ENCODE results near the gene PCSK6.
"Not testable (repeated sequence)": the region's sequence is repeated elsewhere in the genome, so short reads cannot be mapped to it uniquely, and the experiment has no call there.

The PCSK6 gene

GRCh38 chr15:101356512-101357172, 132.9 kb downstream of the PCSK6 start:
- DNase-seq (ENCODE audit: low read depth) = not testable (repeated sequence)

GRCh38 chr15:101355678-101356464, 133.6 kb downstream of the PCSK6 start:
- no peak for DNase-seq (ENCODE audit: low read depth)

- DNase-seq (ENCODE audit: low read depth) = no peak
These were observed 134.4 kb downstream of the PCSK6 start for GRCh38 chr15:101354891-101355623.

GRCh38 chr15:101353240-101353639, 136.3 kb downstream of the PCSK6 start:
- no peak for DNase-seq (ENCODE audit: low read depth)

GRCh38 chr15:101351736-101352135, 137.8 kb downstream of the PCSK6 start:
- no peak for DNase-seq (ENCODE audit: low read depth)

- DNase-seq (ENCODE audit: low read depth) = no peak
These were observed 140.2 kb downstream of the PCSK6 start for GRCh38 chr15:101349047-101349951.

GRCh38 chr15:101348643-101349042, 140.9 kb downstream of the PCSK6 start:
- no peak for DNase-seq (ENCODE audit: low read depth)

GRCh38 chr15:101348015-101348414, 141.5 kb downstream of the PCSK6 start:
- DNase-seq (ENCODE audit: low read depth) = no peak

- no peak for DNase-seq (ENCODE audit: low read depth)
These were observed 142.1 kb downstream of the PCSK6 start for GRCh38 chr15:101347454-101347853.

GRCh38 chr15:101346928-101347327, 142.6 kb downstream of the PCSK6 start:
- no peak for DNase-seq (ENCODE audit: low read depth)

GRCh38 chr15:101342056-101342455, 147.5 kb downstream of the PCSK6 start:
- no peak for DNase-seq (ENCODE audit: low read depth)

- DNase-seq (ENCODE audit: low read depth) = no peak
These were observed 150.9 kb downstream of the PCSK6 start for GRCh38 chr15:101338502-101339057.

- DNase-seq (ENCODE audit: low read depth) = no peak
These were observed 151.5 kb downstream of the PCSK6 start for GRCh38 chr15:101337976-101338375.

GRCh38 chr15:101333907-101334789, 155.4 kb downstream of the PCSK6 start:
- DNase-seq (ENCODE audit: low read depth) = peak; percentile 16

GRCh38 chr15:101332061-101332467, 157.4 kb downstream of the PCSK6 start:
- DNase-seq (ENCODE audit: low read depth) = no peak

- DNase-seq (ENCODE audit: low read depth) = no peak
These were observed 159.6 kb downstream of the PCSK6 start for GRCh38 chr15:101329867-101330380.

GRCh38 chr15:101329309-101329863, 160.1 kb downstream of the PCSK6 start:
- DNase-seq (ENCODE audit: low read depth) = no peak

GRCh38 chr15:101328001-101328400, 161.5 kb downstream of the PCSK6 start:
- DNase-seq (ENCODE audit: low read depth) = no peak

GRCh38 chr15:101327147-101327740, 162.3 kb downstream of the PCSK6 start:
- no peak for DNase-seq (ENCODE audit: low read depth)

Measured in stimulated activated CD8-positive, alpha-beta memory T cell treated with anti-CD3 and anti-CD28 coated beads, Interleukin-15, amount 100 ng/mL, for 1 hour (primary cell).